ENCODE results near the gene RHOU.

Gene RHOU

DNA sequence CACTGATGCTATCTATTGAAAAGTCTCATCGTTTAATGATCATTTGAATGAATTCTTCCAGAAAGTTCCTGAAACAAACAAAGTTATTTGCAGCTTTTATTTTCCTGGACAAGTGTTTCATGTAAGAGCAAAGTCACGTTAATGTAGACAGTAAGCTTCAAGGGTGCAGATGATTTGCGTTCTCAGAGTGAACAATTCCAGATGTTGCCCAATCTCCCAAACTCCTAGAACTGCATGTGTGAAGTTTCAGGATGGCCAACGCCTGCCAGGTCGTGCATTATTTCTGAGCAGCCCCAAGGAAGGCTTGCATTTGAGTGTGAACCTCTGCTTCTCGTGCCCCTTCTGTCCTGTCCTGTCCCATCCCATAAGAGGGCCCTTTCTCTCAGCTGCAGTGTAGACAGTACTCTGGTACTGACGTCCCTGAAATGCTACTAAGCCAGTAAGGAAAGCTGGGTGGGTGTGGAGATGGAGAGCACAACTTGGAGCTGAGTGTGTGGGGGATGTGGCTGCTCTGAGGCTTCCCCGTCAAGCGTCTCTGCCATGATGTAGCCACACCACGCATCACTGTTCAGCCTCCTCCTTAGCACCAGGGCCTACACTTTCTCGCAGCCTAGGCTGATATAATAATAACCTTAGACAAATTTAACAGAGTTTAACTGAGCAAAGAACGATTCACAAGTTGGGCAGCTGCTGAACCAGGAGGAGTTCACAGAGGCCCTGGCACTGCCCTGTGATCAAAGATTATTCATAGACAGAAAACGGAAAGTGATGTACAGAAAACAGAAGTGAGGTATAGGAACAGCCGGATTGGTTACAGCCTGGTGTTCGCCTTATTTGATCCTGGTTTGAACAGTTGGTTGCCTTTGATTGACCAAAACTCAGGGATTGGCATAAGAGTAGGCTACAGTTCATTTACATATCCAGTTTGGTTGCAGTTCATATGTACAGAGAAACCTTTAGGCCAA is 50.4 kb downstream of the RHOU start:
- no peak for DNase-seq (ENCODE audit: low read depth in 2 of 2)

DNA sequence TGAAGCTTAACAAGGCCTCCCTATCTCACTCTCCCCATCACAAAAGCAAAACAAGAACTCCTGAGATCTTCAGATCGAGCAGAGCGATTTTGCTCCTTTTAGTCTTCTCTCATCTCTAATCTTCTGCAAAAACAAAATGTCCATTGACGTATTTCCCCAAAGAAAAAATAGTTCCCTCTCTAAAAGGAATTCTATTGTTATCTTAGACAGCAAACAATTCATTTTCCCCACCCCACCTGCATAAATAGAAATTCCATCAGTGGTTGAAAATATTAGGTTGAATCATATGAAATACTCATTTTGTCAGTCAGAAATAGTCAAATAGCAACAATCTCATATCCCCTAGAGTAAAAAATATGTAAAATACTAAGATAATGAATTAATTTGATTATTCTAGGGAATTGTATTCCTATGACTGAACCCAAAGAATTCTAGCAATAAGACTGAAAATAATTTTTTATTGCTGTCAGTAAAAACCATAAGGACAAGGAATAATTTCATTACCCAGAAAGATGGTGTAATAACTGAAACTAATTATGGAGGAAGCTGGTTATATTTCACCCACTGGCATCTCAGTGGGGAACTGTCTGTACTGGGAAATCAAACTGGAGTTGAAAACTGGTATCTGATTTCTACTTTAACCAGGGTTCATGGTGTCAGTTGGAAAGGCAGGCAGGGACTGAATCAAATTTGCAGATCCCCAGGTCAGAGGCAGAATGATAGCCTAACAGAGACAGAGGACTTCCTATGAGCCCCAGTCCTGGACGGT is 51.3 kb downstream of the RHOU start:
- DNase-seq (ENCODE audit: low read depth in 2 of 2) = no peak

DNA sequence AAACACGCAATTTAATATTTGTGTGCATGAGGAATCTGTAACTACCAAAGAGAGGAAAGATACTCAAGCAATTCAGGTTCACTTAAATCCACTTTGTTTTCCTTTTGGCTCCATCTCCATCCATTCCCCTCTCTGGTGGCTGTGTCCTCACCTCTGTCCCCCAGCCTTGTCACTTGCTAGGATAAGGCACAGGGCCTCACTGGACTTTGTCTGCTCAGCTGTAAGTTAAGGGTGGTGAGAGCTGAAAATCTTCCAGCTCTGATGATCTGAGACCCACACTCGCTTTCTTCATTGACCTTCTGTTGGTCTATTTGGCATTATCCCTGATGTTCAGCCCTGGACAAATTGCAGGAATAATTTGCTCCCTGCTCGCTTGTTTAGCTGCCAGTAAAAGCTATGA is 56.5 kb downstream of the RHOU start:
- no peak for DNase-seq (ENCODE audit: low read depth in 2 of 2)

DNA sequence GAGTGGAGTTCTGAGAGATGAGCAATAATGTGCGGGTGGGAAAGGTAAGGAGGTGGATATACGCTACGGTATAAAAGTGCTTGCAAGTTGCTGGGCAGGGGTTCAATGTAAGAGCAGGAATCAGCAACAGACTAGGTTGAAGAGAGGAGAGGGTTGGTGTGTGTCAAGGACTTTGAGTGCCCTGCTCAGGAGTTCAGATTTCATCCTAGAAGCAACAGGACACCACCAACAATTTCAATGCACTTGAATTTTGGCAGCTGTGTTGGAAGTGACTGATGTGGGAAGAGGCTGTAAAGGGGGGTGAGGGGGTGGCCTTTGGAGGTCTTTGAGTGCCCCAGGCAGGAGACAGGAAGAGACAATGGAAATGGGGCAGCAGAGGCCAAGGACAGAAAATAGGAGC is 57.3 kb downstream of the RHOU start:
- DNase-seq (ENCODE audit: low read depth in 2 of 2) = no peak

DNA sequence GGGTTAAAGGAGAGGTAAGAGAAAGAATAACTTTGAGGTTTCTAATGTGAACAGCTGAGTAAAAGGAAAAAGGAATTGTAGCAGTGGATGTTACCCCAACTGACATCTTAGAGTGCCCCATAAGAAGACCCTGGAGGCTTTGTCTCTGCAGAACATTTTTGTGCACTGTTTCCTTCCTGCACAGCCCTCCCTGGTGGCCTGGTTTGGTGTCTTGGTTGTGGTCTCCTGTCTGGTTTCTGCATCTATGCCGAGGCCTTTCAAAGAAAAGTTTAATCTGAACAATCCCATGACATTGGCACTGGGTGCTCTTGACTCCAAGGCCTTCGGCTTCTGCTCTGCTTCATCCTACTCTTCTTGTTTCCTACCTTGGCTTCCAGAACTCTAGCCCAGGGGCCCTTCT is 57.8 kb downstream of the RHOU start:
- DNase-seq (ENCODE audit: low read depth in 2 of 2) = no peak

DNA sequence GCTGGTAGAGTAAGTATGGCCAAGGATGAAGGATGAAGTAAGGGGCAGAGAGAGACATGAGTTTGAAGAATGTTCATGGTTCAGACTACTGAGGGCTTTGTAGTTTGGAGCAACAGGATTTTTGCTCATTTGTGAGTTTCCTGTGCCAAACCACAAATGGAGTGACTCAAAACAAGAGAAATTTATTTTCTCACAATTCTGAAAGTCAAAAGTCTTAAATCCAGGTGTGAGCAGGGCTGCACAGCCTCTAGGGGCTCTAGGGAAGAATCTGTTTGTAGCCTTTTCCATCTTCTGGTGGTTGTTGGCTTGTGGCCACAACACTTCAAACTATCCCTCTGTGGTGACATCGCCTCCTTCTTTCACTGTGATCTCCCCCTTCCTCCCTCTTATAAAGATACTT is 58.9 kb downstream of the RHOU start:
- DNase-seq (ENCODE audit: low read depth in 2 of 2) = no peak

DNA sequence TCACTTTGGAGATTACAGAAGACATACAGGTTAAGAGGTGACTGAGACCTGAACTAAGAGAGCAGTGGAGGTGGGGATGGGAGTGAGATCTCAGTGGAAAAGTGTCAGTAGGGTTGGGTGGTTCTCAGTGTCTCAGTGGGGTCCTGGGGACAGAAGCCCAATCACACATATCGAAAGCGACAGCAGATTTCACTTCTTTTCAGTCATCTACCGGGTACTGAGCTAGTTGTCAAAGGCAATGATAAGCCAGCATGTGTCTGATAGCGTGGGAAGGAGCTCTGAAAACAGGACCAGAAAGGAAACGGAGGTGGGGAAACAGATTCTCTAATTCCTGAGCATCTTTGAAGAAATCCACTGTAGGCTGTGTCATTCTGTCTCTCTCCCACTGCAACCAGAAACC is 59.5 kb downstream of the RHOU start:
- DNase-seq (ENCODE audit: low read depth in 2 of 2) = no peak

DNA sequence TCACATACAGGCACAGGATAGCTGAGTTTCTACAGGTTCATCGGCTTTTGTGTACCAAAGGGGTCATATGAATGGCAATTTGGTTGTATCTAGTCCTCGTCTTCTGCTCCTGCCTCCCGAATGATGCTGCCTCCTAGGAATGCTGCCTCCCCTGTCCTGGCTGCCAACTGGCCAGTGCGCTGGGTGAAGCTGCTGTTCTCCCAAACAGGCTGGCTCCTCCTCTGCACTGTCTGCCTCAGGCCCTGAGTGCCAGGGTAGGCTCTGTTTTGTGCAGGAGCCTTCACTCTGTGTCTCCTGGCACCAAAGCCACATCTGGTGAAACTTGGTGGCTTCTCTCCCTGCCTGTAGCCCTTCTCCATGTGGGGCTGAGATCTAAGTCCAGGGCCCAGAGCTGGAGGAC is 60.3 kb downstream of the RHOU start:
- DNase-seq (ENCODE audit: low read depth in 2 of 2) = no peak

Measured in stimulated activated CD8-positive, alpha-beta memory T cell treated with anti-CD3 and anti-CD28 coated beads, Interleukin-15, amount 100 ng/mL, for 4 hours (primary cell).